ENCODE data around the gene SLC39A5.
A peak's percentile ranks its signal among the peaks of the same experiment; 100 is the strongest.
"Not testable (repeated sequence)": the region's sequence is repeated elsewhere in the genome, so short reads cannot be mapped to it uniquely, and the experiment has no call there.

Gene SLC39A5

GRCh38 chr12:56282030-56282429, 52.2 kb downstream of the SLC39A5 start:
- DNase-seq, result no peak
- Mint-ChIP-seq H3K27me3 (ENCODE audit: low read depth, poor library complexity) (no peaks in the 10 kb centered on the region), H3K27ac (peak overlapping the region; percentile 89), H3K9me3 (no peaks in the 10 kb centered on the region), H3K36me3 (ENCODE audit: low read depth) (peaks cover 78% of the 10 kb centered on the region), H3K4me3 (no peak overlapping the region), H3K4me1 (no peaks in the 10 kb centered on the region)
- TF ChIP-seq CTCF (IDR thresholded peaks at IDR 0.05), result no peak

DNA sequence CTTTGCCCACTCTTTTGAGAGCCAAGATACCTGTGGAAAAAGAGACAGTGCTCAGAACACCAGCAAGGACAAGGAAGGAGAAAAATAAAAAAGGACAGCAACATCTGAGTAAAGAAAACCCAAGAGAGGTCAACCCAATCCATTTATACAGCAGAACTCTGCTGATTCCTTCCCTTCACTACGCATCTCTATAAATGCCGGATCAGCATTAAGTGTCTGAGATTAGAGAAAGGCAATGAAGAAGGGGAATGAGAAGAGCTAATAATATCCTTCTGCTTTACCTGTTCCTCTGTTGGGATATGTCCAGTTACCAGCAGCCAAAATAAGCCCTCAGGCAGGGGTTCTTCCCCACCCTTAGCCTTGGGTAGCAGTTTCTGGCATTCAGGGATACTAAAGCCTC, 52.7 kb downstream of the SLC39A5 start:
- Mint-ChIP-seq H3K27me3 (ENCODE audit: low read depth, poor library complexity) (no peaks in the 10 kb centered on the region), H3K9me3 (no peaks in the 10 kb centered on the region), H3K4me3 (no peak overlapping the region), H3K36me3 (ENCODE audit: low read depth) (peaks cover 78% of the 10 kb centered on the region), H3K27ac (peak overlapping the region; percentile 89), H3K4me1 (no peaks in the 10 kb centered on the region)
- TF ChIP-seq CTCF (IDR thresholded peaks at IDR 0.05), result no peak
- no peak for DNase-seq

DNA sequence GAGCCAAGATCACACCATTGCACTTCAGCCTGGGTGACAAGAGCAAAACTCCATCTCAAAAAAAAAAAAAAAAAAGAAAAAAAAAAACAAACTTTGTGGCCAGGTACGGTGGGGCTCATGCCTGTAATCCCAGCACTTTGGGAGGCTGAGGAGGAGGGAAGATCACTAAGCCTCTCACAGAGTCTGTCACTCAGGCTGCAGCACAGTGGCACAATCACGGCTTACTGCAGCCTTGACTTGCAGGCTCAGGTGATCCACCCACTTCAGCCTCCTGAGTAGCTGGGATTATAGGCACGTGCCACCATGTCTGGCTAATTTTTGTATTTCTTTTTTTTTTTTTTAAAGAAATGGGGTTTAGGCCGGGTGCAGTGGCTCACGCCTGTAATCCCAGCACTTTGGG, 54.4 kb downstream of the SLC39A5 start:
- not testable (repeated sequence) for H3K27me3 Mint-ChIP-seq (ENCODE audit: low read depth, poor library complexity); H3K4me3 Mint-ChIP-seq; H3K27ac Mint-ChIP-seq; H3K9me3 Mint-ChIP-seq; H3K4me1 Mint-ChIP-seq; DNase-seq
- H3K36me3 Mint-ChIP-seq (ENCODE audit: low read depth), result peaks cover 65% of the 10 kb centered on the region

GRCh38 chr12:56286044-56286830, 56.4 kb downstream of the SLC39A5 start:
- Mint-ChIP-seq H3K4me3 (no peak overlapping the region), H3K9me3 (no peaks in the 10 kb centered on the region), H3K4me1 (no peaks in the 10 kb centered on the region), H3K36me3 (ENCODE audit: low read depth) (peaks cover 61% of the 10 kb centered on the region), H3K27me3 (ENCODE audit: low read depth, poor library complexity) (no peaks in the 10 kb centered on the region), H3K27ac (peak overlapping the region; percentile 18)
- DNase-seq, result no peak
- no peak for TF ChIP-seq CTCF (IDR thresholded peaks at IDR 0.05)

All from nephron progenitor cell (in vitro differentiated cells).